ENCODE data around the gene POLR2E. TPM values are rescaled to one million over a fixed set of nuclear protein-coding genes. Genes with fewer than 3 reads are reported as not detected.

The POLR2E gene
- total and polyA plus RNA-seq, 2 experiments from 2014 or later, result 257 to 286 TPM

GRCh38 chr19:1118999-1119398 lies 23.8 kb upstream of the POLR2E start:
- H3K4me1 Mint-ChIP-seq, result peaks cover 2% of the 10 kb centered on the region; the same call in 2 of the 3 replicates
- no peaks in the 10 kb centered on the region; the same call in 1 of the 2 replicates for H4K20me1 ChIP-seq (replicated peaks; ENCODE audit: insufficient read depth)
- no peak overlapping the region for H2AFZ ChIP-seq
- no peaks in the 10 kb centered on the region for H3K27me3 ChIP-seq (ENCODE audit: insufficient read depth)
- no peak overlapping the region for H3K27ac ChIP-seq (ENCODE audit: low read depth)
- no peak overlapping the region for H3K27ac Mint-ChIP-seq
- peaks cover 4% of the 10 kb centered on the region for H3K27me3 Mint-ChIP-seq (ENCODE audit: insufficient read depth, low read depth, poor library complexity)
- ATAC-seq (no peak), DNase-seq (ENCODE audit: low spot score) (no peak)
- H3K79me2 ChIP-seq (replicated peaks; ENCODE audit: insufficient read depth), result no peaks in the 10 kb centered on the region
- H3K4me2 ChIP-seq, result no peak overlapping the region
- 0 out of 2 replicates have a peak, but pooled peaks cover 6% of the 10 kb centered on the region for H3F3A ChIP-seq (replicated peaks; ENCODE audit: low read depth)
- H3K36me3 Mint-ChIP-seq (ENCODE audit: low read depth), result peaks cover 22% of the 10 kb centered on the region
- no peak overlapping the region for H3K4me3 Mint-ChIP-seq
- no peak for TF ChIP-seq CREB1 (CRISPR knock-in tag; IDR thresholded peaks at IDR 0.05; ENCODE audit: low read depth)
- no peak for TF ChIP-seq POLR2AphosphoS5 (IDR thresholded peaks at IDR 0.05; ENCODE audit: low read depth)
- no peak for TF ChIP-seq STAT1 (IDR thresholded peaks at IDR 0.05; ENCODE audit: unreplicated experiment)
- TF ChIP-seq EZH2phosphoT487 (IDR thresholded peaks at IDR 0.05; ENCODE audit: unreplicated experiment), result no peak
- TF ChIP-seq EZH2 (IDR thresholded peaks at IDR 0.05; ENCODE audit: low read depth, unreplicated experiment), result no peak
- no peak for TF ChIP-seq ZNF114 (CRISPR knock-in tag; IDR thresholded peaks at IDR 0.05)
- no peak for TF ChIP-seq NANOG (IDR thresholded peaks at IDR 0.05; ENCODE audit: borderline replicate concordance)
- TF ChIP-seq REST (IDR thresholded peaks at IDR 0.05; ENCODE audit: unreplicated experiment), result no peak
- TF ChIP-seq JUNB (IDR thresholded peaks at IDR 0.05; ENCODE audit: unreplicated experiment), result no peak
- H3K4me1 ChIP-seq (ENCODE audit: insufficient read depth), result no peaks in the 10 kb centered on the region
- no peaks in the 10 kb centered on the region for H3K9me2 ChIP-seq (ENCODE audit: insufficient read depth)
- no peaks in the 10 kb centered on the region for H3K36me3 ChIP-seq (ENCODE audit: insufficient read depth)
- no peak overlapping the region for H3K4me3 ChIP-seq
- no peaks in the 10 kb centered on the region; the same call in 2 of the 3 replicates for H3K9me3 Mint-ChIP-seq

GRCh38 chr19:1117654-1118053 lies 22.5 kb upstream of the POLR2E start:
- peaks cover 5% of the 10 kb centered on the region for H3K27me3 Mint-ChIP-seq (ENCODE audit: insufficient read depth, low read depth, poor library complexity)
- TF ChIP-seq CREB1 (CRISPR knock-in tag; IDR thresholded peaks at IDR 0.05; ENCODE audit: low read depth) (no peak), REST (IDR thresholded peaks at IDR 0.05; ENCODE audit: unreplicated experiment) (no peak), EZH2 (IDR thresholded peaks at IDR 0.05; ENCODE audit: low read depth, unreplicated experiment) (no peak)

More at GRCh38 chr19:1117654-1118053, 22.5 kb upstream of the POLR2E start:
- Mint-ChIP-seq H3K36me3 (ENCODE audit: low read depth) (peaks cover 19% of the 10 kb centered on the region), H3K9me3 (no peaks in the 10 kb centered on the region), H3K4me3 (no peak overlapping the region), H3K4me1 (no peaks in the 10 kb centered on the region), H3K27ac (no peak overlapping the region)
- Histone ChIP-seq H3K4me1 (ENCODE audit: insufficient read depth) (no peaks in the 10 kb centered on the region), H3K4me3 (no peak overlapping the region), H3K9me2 (ENCODE audit: insufficient read depth) (no peaks in the 10 kb centered on the region), H3K4me2 (no peak overlapping the region), H2AFZ (no peak overlapping the region), H3F3A (replicated peaks; ENCODE audit: low read depth) (0 out of 2 replicates have a peak, but pooled peaks cover 3% of the 10 kb centered on the region), H3K27me3 (ENCODE audit: insufficient read depth) (no peaks in the 10 kb centered on the region), H3K79me2 (replicated peaks; ENCODE audit: insufficient read depth) (no peaks in the 10 kb centered on the region), H3K36me3 (ENCODE audit: insufficient read depth) (no peaks in the 10 kb centered on the region), H3K27ac (ENCODE audit: low read depth) (no peak overlapping the region), H4K20me1 (replicated peaks; ENCODE audit: insufficient read depth) (no peaks in the 10 kb centered on the region; the same call in 1 of the 2 replicates)
- ATAC-seq (no peak), DNase-seq (ENCODE audit: low spot score) (no peak)
